ENCODE data around the gene CCDC88A.
"Not testable (repeated sequence)": the region's sequence is repeated elsewhere in the genome, so short reads cannot be mapped to it uniquely, and the experiment has no call there.

The CCDC88A gene

DNA sequence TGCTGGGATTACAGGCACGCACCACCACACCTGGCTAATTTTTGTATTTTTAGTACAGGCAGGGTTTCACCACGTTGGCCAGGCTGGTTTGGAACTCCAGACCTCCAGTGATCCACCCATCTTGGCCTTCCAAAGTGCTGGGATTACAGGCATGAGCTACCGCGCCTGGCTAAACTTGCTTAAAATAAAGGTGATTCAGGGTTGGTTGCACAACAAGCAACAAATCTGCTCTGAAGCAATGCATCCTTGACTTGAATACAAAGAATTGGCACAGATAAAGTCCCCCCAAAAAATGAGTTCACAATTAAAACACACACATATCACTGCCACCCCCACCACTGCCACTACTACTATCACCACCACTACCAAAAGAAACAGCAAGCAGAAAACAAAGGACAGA lies 34.9 kb downstream of the CCDC88A start:
- FAIRE-seq: no peak

DNA sequence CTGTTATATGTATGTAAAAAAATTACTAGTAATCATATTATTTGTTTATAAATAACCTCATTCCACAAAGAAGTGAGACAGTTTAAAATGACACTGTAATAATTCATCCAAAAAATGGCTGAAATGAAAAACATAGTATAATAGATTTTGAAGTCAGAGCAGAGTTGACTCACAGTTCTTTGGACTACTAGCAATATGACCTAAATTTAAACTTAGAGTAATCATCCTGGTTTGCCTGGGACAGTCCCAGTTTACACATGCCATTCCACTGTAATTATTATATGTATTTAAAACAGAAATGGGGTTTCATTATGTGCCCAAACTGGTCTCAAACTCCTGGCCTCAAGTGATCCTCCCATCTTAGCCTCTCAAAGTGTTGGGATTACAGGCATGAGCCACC lies 48.3 kb downstream of the CCDC88A start:
- no peak for FAIRE-seq

DNA sequence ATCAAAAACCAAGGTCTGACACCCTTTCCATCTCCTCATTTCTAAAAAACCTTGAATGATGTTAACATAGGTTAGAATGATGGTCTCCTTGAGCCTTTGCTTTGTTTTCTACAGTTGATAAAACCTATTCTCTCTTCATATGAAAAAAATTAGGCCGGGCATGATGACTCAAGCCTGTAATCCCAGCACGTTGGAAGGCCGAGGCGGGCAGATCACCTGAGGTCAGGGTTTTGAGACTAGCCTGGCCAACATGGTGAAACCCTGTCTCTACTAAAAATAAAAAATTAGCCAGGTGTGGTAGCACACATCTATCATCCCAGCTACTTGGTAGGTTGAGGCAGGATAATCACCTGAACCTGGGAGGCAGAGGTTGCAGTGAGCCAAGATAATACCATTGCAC lies 49.4 kb downstream of the CCDC88A start:
- FAIRE-seq: no peak

DNA sequence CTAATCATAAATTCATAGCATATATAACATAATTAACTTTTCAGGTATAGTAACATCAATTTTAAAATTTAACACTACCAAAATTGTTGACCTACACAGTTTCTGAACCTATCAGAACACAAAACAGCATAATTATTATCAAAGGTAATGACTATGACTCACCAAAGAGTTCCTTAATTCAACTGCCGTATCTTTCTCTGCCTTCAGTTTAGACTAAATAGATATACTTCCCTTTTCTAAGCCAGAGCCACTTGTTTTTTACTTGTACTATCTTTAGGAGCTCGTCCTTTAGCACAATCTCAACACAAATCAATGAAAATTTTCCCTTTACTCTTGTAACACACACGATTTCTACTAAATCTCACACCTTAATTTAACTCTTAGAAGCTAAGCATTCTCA lies 54.4 kb downstream of the CCDC88A start:
- FAIRE-seq: no peak

DNA sequence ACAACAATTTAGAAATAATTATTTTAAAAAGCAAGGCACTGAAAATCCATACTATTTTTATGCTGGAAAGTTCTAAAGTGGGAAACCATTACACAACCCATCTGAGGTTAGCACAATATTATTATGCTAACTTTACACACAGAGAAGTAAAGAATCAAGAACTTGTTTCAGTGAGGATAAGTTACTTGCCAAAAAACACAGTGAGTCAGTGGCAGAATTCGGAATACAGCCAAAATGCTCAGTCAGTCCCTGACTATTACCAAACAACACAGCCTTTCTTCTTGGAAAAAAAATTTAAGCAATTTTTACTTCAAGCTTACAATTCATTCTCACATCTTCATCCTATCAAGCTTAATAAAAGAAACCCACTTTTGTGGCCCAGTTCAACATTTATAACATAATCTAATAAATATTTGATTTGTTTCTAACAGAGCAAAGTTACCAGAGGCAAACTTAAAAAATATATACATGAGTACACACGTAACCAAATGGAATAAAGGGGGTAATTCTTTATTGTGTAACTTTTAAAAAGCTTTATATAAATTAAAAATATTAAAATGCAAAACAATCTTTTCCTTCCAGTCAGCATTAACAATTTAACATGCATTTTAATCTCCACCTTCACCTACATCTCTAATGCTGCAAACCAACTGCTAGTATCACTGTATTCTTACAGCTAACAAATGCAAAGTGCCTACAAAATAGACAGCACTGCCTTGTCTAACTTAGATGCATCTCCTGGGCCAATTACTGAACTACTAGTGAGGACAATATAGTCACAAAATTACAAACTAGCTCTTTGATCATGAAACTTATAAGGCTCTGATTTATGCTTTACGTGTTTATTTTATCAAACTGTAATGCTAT lies 55.2 kb downstream of the CCDC88A start:
- FAIRE-seq: no peak

DNA sequence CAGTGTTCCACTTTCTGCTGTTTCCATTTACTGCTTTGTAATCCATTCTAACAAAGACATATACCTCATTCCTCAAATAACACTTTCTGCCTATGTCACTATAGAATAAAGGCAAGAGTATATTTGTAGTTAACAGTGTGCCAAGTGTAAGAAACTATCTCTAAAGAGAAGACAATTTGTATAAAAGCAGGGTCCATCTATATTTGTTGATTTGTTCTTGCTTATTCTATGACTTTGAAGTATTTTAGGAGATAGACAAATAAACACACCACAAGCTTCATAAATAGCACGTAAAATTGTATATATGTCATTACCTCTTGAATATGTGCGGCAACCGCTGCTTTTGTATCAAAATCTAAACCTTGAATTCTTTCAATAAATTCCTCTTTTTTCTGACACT lies 56.0 kb downstream of the CCDC88A start:
- FAIRE-seq: no peak

DNA sequence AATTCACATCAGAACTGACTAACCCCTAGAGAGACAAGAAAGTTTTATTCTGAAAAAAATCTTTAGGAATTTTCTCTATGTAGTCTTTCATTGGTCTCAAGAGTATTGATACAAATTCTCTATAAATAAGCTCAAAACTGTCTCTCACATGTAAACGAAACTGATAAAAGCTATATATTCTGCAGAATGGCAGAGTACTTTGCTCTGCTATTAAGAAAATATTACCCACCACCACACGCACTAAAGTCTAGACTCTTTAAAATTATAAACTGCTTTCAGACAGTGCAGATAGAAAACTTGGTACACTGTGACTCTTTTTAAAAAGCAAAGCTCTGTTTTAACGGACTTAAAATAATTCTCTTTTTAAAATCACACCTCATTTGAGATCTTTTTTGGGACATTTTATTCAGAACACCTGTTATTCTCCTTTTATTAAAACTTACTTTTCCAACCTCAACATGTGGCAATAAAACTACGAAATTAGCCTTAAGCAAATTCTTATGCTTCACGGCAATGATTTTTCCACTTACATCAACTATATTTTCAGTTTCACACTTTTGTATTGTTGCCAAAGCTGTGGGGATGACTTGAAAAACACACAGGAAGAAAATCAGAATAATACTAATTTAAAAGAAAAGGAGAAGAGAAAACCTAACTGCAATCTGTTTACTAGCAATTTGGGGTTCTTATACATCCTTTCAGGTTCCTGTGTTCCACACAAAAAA lies 58.0 kb downstream of the CCDC88A start:
- FAIRE-seq: no peak

DNA sequence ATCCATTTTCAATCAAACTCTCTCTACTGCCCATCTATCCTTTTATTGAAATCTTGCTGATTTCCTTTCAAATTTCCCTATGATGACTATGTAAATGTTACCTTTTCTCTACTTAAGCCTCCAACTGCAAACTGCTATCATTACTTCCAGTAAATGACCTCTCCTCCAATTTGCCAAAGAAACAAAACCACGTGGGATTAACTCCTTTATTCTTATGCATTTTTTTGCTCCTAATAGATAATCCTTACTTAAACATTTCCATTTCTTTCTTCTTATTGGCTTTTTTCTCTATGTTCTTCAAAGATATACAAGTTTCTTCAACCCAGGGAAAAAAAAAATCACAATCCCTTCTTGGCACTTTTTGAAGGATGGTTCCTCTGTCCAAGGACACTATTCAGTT lies 61.2 kb downstream of the CCDC88A start:
- FAIRE-seq: no peak

DNA sequence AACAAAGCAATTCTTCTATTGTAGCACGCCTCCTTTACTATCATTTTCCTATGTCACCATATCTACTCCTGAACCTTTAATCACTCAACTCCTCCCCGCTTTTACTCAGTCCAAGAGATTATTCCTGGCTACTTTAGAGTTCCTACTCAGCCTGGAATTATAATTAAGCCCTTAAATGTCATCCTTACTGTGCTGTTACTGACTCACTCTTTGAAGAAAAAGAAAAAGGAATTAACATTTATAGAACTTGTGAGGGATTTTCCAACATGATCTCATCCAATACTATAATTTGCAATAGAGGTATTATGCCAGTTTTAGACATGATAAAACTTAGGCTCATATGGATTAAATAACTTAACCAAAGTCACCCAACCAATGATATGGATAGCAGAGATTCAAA lies 61.7 kb downstream of the CCDC88A start:
- no peak for FAIRE-seq

DNA sequence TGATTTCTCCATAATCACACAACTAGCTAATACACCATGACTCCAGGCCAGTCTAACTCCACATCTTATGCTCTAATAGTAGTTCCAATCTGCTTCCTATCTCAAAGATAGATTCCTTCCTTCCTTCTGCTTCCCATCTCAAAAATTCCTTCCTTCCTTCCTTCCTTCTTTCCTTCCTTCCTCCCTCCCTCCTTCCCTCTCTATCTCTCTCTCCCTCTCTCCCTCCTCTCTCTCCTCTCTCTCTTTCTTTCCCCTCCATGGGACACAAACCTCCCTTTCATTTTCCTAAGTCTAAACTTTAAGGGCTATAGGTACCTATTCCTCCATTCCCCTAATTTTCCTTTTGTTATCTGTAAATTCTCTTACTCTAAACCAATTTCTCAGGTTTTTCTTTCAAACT lies 62.5 kb downstream of the CCDC88A start:
- FAIRE-seq: no peak

DNA sequence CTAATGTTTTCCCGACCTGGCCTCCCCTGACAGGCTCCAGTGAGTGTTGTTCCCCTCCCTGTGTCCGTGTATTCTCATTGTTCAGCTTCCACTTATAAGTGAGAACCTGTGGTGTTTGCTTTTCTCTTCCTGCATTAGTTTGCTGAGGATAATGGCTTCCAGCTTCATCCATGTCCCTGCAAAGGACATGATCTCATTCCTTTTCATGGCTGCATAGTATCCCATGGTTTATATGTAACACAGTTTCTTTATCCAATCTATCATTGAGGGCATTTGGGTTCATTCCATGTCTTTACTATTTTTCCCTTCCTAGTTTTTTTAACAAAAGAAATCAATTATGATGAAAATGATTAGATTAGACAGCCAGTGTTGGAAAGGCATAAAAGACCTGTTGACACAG lies 63.5 kb downstream of the CCDC88A start:
- FAIRE-seq: not testable (repeated sequence)

DNA sequence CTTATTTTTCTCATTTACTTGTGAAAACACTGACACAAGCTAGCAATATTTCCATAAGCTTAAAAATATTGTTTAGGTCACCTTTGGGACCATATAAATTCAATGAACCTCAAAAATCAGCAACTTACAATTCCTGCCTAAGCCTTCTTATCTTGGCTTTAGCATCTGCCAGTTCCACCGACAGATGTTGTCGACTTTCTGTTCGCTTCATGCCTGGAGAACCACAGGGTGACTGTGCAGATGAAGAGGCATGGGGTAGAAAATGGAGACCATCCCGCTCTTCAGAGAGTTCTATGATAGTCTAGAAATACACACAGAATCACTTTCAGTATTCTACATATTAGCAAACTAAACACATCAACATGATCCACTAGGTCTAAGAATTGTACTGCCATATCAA lies 64.2 kb downstream of the CCDC88A start:
- FAIRE-seq: no peak

DNA sequence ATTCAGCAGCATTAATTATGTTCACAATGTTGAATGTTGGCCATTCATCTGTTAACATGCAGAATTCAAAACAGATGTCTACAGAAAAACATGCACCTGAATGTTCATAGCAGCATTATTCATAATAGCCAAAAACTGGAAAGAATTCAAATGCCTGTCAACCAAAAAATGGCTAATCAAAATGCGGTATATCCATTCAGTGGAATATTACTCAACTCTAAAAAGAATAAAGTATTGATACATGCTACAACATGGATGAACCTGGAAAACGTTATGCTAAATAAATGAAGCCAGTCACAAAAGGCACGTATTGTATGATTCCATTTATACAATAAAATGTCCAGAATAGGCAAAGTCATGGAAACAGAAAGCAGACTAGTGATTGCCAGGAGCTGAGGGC lies 68.0 kb downstream of the CCDC88A start:
- FAIRE-seq: no peak

DNA sequence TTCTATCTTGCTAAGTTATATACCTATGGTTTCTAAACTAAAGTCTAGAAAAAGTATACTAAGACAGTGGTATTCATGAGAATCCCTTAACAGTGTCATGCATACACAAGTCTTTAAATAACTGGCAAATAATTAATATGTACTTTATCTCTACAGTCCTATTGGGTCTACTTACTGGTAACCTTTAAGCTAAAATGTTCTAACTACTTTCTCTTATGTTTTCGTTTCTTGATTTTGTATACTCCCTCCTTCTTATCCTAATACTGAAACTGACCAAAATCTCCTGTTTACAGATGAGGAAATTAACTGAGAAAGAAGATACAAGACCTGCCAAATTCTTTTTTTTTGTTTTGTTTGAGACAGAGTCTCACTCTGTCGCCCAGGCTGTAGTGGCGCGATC lies 74.6 kb downstream of the CCDC88A start:
- no peak for FAIRE-seq

DNA sequence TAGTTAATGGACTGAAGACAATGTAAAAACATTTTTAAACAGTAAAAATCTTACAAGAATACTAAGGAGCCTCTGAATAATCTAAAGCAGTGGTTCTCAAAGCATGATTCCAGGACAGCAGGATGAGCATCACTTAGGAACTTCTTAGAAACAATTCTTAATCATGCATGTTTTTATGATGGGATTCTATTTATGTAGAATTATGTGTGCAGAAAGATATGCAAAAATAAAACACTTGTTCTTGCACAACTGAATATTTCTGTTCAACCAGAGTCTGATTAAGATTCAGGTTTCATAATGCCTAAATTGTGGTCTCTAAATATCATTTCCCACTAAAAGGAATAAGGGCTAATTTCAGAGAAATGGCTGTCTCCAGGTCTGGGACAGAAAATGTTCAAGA lies 81.4 kb downstream of the CCDC88A start:
- no peak for FAIRE-seq

DNA sequence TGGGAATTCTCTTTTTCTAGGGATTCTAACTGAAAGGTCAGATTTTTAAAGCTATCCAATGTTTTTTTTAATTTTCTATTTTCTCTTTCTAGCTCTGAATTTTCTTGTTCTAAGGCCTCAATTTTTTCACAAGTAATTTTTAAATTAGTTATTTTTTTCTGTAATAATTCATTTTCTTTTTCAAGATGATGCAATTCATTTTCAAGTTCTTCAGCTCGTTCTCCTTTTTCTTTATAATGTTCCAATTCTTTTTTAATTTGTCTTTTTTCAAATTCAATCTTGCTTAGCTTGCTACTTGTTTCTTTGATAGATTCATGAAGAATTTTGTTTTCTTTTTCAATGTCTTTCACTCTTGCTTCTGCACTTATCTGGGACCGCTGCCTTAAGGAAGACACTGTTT lies 84.9 kb downstream of the CCDC88A start:
- FAIRE-seq: peak; percentile 81

DNA sequence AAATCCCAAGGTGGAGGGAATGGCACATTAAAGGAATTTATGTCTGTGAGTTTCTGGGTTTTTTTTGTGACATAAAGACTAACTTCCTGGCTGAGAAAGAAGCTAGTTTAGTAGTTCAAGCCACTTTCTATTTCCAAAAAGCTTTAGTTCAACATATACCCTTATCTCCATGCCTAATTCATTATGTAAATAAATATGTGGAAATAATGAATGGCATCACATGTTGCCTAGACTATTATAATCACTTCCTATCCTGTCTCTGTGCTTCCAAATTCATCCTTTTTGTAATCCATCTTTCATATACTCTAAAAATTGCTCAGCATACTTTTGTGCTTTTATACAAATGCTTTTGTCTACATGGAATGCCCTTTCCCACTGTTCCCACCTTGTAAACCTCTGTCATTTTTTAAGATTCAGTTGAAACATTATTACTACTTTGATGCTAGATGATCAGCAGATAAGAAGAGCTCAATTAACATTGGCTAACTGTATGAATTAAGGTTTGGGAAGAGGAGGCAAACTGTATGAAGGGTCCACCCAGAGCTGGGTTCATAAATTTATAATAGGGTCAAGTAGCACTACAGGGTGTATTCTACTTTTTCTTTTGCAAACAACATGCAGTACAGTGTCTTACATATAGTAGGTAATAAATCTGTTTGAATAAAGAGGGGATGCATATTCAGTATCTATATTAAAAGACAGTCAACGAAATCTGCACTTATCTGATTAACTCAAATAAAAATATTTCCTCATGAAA lies 88.9 kb downstream of the CCDC88A start:
- FAIRE-seq: no peak

DNA sequence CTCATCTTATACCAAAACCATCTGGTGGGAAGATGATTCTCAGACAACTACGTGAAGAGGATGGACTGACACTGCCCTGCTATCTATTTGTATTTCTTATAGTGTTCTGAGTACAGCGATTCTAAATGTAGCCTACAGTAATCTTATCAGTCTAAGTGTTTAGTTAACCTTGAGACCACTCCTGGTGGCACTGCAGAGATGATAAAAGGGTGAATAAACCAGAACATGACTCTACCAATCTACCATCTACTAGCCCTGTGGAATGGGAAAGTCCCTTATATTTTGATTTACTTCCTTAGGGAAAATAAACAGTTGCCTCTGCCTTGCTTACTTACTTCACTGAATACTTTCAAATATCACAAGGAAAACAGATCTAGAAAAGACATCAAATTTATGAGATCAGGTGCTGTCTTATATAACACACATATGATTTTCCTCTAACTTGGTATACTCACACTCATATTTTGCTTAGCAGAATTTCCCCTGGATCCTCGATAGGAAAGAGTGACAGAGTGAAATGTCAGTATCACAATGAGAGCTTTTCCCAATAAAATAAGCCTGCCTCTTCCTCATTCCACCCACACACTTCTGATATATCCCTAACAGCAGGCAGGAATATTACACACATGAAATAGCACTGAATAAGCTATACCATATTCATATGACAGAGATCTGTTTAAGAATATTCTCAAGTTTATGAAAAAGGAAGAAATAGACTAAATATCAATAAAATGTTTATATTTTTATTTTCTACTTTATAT lies 92.0 kb downstream of the CCDC88A start:
- no peak for FAIRE-seq

DNA sequence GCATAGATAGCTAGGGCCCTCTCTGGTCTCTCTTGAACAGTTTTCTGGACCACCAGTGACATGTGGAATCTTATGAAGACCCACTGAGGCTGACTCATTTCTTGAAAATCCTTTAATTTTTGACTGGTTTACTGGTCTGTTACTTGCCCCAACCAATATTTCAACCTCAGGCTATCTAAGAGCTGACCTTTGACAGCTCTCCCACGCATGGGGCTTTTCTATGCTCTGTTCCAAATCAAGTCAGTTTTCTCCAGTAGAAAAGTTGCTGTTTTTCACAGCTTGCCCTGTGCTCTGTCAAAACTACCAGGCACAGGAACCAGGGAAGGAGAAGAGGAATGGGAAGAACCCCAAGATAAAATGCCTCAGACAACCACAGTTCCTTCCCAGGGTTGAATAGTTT lies 104.7 kb downstream of the CCDC88A start:
- FAIRE-seq: no peak

DNA sequence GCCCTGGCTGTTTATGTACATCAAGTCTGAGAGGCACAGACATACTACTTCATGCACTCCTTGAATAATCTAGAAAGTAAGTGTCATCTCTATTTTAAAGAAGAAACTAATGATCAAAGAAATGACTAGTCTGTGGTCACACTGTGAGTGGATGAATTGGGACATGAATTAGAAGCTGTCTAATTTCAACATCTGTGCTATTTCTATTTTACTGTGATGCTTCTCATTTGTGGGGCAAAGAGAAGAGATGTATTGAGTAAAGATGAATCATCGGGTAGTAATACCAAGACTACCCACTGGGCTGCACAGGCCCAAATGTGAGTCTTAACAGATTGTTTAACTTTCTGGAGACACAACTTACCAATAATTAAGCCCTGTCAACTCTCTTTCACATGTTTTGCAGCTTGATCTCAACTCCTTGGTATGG lies 108.2 kb downstream of the CCDC88A start:
- no peak for FAIRE-seq

DNA sequence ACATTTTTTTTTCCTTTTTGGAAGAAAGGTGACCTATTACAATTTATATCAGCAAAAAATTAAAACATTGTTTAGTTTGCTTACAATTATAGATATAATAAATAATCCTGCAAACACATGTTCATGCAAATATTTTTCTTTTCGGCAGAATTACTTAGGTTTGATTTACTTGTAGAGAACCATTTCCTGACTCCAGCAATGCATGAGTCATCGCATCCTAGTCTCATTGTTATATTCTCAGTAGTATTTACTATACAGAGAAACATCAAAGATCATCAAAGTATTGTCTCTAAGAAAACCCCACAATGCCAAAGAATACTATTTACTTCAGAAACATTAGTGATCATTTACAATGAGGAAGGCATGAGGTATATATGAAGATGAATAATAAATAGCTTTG lies 110.2 kb downstream of the CCDC88A start:
- no peak for FAIRE-seq

DNA sequence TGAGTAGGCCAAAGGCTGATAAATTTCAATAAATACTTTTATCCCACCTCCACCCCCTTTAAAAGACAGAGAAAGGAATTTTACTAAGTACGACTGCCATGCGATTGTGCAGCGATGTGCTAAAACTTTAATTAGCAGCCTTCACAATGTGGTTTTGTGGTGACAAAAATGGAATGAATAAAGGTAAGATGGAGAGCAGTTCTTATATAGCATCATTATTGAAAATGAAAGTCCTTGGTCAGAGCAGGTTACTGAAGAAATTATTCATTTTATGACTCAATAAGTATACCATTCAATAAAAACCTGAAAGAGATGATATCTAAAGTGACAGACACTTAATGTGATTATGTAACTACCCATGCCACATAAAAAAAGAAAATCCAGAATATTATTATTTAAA lies 117.4 kb downstream of the CCDC88A start:
- FAIRE-seq: no peak

DNA sequence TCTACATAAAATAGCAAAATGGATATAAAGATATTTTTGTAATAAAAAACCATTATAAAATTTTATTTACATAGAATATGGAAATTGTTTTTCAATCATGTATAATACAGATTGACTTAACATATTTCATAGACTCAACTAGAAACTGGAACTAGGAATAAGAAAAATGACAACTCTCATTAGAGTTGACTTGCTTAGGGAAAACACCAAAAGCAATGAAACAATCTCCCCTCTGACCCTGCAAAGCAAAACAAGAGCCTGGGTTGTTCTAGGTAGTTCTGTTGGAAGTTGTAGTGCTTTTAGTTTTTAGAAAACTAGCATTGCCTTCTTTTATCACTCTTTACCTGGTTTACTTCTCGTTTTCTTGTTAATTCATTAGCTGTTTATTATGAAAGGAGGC lies 118.4 kb downstream of the CCDC88A start:
- FAIRE-seq: peak; percentile 62

Data from G401.6 (cell line).